NCI-H2196 treated with DMSO at 0.1 percent for 48 hours (cell line): Measurements from ENCODE around the gene CEACAM7.
"Not testable (repeated sequence)": the region's sequence is repeated elsewhere in the genome, so short reads cannot be mapped to it uniquely, and the experiment has no call there.

Source experiments
- DNase-seq: peaks from one replicate; lab custom pipeline; 2025; ENCODE audit not compliant: unreplicated experiment; lab: John Stamatoyannopoulos, UW

Gene CEACAM7

DNA sequence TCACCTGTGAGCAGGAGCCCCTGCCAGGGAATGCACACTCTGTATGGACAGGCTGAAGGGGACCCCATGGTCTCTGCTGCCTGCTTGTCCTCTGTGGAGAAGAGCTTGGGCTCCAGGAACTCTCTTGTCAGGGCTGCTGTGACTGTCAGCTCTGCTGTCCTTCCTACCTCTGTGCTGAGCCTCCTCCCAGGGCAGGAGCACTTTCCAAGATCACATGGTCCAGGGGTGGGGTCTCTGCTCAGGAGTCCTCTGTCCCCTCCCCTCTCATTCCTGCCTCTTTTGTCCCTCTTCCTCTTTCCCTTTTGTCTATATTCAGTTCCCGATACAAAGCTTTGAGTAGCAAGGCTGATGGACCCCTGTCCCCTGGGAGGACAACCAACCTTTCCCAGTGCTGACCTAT, at the start of gene CEACAM7:
Gene CEACAM7, minus strand, starts transcription at position 173 of the 400 bp plus-strand sequence. Its CDS starts 105 bp downstream, at position 68.
- DNase-seq: no peak

DNA sequence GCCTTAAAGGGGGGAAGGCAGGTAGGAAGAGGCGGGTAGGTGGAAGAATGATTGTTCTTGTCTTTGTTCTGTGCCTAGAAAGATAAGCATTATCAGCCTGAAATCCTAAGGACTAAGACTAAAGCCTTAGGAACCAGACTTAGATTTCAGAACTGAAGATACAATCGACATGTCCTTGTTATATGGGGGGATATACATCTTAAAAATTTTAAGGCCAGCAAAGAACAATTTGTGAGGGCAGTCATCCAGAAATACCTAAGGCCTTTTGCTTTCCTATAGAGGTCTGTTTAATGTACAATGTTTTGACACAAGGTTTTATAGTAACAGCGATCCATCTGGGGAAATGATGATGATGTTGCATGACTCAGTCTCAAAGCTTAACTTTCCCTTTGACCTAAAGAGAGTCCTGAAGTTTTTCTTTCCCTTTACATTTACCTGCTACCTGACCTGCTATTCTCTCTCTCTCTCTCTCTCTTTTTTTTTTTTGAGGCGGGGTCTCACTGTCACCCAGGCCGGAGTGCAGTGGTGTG, 47.1 kb upstream of the CEACAM7 start:
- DNase-seq: no peak

GRCh38 chr19:41734585-41734984, 46.5 kb upstream of the CEACAM7 start:
- peak; percentile 62 for DNase-seq

- DNase-seq: no peak
These were observed 46.1 kb upstream of the CEACAM7 start for GRCh38 chr19:41734156-41734555.

GRCh38 chr19:41726493-41726892, 38.4 kb upstream of the CEACAM7 start:
- no peak for DNase-seq

- no peak for DNase-seq
These were observed 32.0 kb upstream of the CEACAM7 start for GRCh38 chr19:41720103-41720502.

- no peak for DNase-seq
These were observed 30.7 kb upstream of the CEACAM7 start for GRCh38 chr19:41718761-41719160.

DNA sequence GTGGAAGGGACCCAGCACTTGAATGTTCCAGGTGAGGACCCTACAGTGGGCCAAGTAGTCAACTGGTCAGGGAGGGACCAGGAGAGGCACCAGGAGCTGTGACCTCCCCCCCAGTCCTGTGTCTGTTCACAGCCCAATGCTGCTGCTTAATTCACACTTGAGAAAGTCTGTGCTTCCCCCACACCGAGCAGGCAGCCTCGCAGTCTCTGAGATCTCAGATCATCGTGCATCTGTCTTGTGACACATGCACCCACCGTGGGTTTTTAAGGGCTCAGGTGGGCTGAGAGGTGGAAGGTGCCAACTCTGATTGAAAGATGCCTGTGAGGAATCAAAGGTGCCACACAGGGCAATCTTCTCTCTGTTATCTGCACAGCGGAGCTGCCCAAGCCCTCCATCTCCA, 26.5 kb upstream of the CEACAM7 start:
- no peak for DNase-seq

DNA sequence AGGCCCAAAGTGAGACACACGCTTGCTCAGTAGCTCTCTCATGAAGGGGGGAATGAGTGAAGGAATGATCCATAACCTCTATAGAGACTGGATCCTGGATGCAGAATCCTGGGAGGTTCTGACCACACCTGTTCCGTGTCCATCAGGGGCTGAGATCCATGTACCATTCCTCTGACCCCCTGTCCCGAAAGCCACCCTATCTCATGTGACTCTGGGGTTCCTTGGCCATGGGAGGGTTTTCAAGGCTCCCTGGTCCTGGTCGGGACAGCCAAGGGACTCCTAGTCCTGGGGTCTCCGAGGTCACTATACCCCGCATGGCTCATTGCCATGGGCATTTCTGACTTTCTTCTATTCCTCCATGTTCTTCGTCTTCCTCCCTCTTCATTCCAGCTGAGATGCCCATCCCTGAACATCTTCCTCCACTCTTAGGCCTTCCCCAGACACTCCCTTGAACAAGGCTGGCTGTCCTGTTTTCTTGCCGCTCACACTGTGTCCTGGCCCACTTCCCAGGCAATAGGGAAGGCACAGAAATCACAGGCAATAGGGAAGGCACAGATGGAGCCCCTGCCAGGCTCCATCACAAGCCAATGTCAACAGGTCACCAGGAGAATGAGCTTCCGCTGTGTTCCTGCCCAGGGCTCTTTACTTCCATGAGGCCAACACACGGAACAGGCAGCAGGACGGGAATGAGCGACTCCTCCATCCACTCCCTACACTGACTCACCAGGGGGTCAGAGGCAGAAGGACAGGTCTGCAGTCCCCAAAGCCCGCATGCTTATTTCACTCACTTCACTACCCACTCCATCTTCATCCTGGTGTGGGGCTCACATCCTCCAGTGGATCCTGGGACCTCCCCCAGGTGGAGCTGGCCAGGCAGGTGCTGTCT, 23.5 kb upstream of the CEACAM7 start:
- no peak for DNase-seq

DNA sequence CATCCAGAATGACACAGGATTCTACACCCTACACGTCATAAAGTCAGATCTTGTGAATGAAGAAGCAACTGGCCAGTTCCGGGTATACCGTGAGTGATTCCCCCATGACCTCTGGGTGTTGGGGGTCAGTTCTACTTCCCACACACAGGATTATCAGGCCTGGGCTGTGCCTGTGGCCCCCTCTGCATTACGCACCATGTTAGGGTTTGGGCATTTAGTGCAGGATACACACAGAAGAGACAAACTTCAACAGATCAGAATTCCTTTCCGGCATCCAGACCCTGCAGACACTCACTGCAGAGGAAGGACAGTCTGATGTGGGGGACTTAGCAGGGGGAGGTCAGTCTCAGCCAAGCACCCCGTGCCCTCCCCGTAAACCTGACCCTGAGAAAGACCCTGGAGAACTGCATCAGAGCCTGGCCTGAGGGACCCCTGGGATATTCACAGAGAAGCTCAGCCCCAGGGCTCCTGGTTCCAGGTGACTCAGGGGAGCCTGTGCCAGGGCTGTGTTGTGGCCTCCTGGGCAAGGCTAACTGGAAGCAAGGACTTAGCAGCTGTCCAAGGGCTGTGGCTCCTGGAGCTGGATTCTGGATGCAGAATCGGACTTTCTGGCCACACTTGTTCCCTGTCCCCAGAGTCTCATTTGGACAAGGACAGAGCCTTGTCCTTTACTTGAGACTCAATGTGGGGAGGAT, 22.0 kb upstream of the CEACAM7 start:
- no peak for DNase-seq

DNA sequence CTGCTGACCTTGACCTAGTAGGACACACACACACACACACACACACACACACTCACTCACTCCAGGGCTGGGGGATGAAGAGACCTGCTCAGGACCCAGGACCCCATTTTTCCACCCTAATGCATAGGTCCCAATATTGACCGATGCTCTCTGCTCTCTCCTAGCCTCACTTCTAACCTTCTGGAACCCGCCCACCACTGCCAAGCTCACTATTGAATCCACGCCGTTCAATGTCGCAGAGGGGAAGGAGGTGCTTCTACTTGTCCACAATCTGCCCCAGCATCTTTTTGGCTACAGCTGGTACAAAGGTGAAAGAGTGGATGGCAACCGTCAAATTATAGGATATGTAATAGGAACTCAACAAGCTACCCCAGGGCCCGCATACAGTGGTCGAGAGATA, 21.4 kb upstream of the CEACAM7 start:
- DNase-seq: not testable (repeated sequence)

GRCh38 chr19:41708481-41708880, 20.4 kb upstream of the CEACAM7 start, which contains the start of gene CEACAM5:
Gene CEACAM5, plus strand, starts transcription at chr19:41708626. Its CDS starts 106 bp downstream, at chr19:41708732.
- no peak for DNase-seq

GRCh38 chr19:41707871-41708371, 19.9 kb upstream of the CEACAM7 start:
- no peak for DNase-seq

DNA sequence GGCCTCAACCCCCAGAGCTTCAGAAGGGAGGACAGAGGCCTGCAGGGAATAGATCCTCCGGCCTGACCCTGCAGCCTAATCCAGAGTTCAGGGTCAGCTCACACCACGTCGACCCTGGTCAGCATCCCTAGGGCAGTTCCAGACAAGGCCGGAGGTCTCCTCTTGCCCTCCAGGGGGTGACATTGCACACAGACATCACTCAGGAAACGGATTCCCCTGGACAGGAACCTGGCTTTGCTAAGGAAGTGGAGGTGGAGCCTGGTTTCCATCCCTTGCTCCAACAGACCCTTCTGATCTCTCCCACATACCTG, 19.4 kb upstream of the CEACAM7 start:
- no peak for DNase-seq

GRCh38 chr19:41706741-41707501, 18.9 kb upstream of the CEACAM7 start:
- peak; percentile 69 for DNase-seq

DNA sequence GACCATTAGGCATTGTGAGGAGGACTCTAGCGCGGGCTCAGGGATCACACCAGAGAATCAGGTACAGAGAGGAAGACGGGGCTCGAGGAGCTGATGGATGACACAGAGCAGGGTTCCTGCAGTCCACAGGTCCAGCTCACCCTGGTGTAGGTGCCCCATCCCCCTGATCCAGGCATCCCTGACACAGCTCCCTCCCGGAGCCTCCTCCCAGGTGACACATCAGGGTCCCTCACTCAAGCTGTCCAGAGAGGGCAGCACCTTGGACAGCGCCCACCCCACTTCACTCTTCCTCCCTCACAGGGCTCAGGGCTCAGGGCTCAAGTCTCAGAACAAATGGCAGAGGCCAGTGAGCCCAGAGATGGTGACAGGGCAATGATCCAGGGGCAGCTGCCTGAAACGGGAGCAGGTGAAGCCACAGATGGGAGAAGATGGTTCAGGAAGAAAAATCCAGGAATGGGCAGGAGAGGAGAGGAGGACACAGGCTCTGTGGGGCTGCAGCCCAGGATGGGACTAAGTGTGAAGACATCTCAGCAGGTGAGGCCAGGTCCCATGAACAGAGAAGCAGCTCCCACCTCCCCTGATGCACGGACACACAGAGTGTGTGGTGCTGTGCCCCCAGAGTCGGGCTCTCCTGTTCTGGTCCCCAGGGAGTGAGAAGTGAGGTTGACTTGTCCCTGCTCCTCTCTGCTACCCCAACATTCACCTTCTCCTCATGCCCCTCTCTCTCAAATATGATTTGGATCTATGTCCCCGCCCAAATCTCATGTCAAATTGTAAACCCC, 17.5 kb upstream of the CEACAM7 start:
- no peak for DNase-seq

DNA sequence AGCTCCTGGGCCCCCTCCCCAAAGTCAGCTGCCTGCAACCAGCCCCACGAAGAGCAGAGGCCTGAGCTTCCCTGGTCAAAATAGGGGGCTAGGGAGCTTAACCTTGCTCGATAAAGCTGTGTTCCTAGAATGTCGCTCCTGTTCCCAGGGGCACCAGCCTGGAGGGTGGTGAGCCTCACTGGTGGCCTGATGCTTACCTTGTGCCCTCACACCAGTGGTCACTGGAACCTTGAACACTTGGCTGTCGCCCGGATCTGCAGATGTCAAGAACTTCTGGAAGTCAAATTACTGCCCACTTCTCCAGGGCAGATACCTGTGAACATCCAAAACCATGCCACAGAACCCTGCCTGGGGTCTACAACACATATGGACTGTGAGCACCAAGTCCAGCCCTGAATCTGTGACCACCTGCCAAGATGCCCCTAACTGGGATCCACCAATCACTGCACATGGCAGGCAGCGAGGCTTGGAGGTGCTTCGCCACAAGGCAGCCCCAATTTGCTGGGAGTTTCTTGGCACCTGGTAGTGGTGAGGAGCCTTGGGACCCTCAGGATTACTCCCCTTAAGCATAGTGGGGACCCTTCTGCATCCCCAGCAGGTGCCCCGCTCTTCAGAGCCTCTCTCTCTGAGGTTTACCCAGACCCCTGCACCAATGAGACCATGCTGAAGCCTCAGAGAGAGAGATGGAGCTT, 15.7 kb upstream of the CEACAM7 start:
- DNase-seq: no peak

GRCh38 chr19:41702171-41702651, 14.1 kb upstream of the CEACAM7 start:
- no peak for DNase-seq

GRCh38 chr19:41701401-41702075, 13.5 kb upstream of the CEACAM7 start:
- peak; percentile 7 for DNase-seq
